Neuronal stem cell (in vitro differentiated cells): ENCODE data around the gene NAV2.

ENCODE experiments used
- DNase-seq: peaks from one replicate; pipeline ENCODE4 v3.0.0-alpha.2; 2013; ENCODE audit warnings: low spot score
- H2AFZ ChIP-seq: one replicate; pipeline ENCODE4 v1.6.1; 2013; ENCODE audit warnings: mild to moderate bottlenecking, low read length, inconsistent platforms
- H2AK5ac ChIP-seq: 2 replicates; pipeline ENCODE4 v1.6.1; 2013; ENCODE audit warnings: low read depth, mild to moderate bottlenecking, inconsistent platforms, low read length, moderate library complexity, mixed read lengths
- H2BK120ac ChIP-seq: 2 replicates; pipeline ENCODE4 v1.6.1; 2013; ENCODE audit warnings: low read depth, mild to moderate bottlenecking, inconsistent platforms, low read length, moderate library complexity, mixed read lengths
- H2BK12ac ChIP-seq: one replicate; pipeline ENCODE4 v1.6.1; 2013; ENCODE audit warnings: low read length, inconsistent platforms
- H2BK15ac ChIP-seq: 2 replicates; pipeline ENCODE4 v1.6.1; 2013; ENCODE audit warnings: mild to moderate bottlenecking, low read length, inconsistent platforms, mixed read lengths
- H2BK5ac ChIP-seq: one replicate; pipeline ENCODE4 v1.6.1; 2013; ENCODE audit warnings: inconsistent platforms, mild to moderate bottlenecking, low read length, moderate library complexity
- H3K14ac ChIP-seq: one replicate; pipeline ENCODE4 v1.6.1; 2013; ENCODE audit warnings: low read length, inconsistent platforms
- H3K18ac ChIP-seq: 2 replicates; pipeline ENCODE4 v1.6.1; 2013; ENCODE audit warnings: low read length, inconsistent platforms
- H3K23ac ChIP-seq: 2 replicates; pipeline ENCODE4 v1.6.1; 2013; ENCODE audit warnings: low read depth, mild to moderate bottlenecking, mixed read lengths, low read length, inconsistent platforms; ENCODE audit not compliant: poor library complexity
- H3K27ac ChIP-seq: replicated peaks from 3 replicates; pipeline ENCODE4 v1.5.1; 2013; ENCODE audit warnings: low read length, inconsistent platforms
- H3K27me3 ChIP-seq, 3 experiments: 2 replicates each; pipeline ENCODE4 v1.6.1; 2013; ENCODE audit warnings: low read length in 3 of 3, mild to moderate bottlenecking in 2 of 3, inconsistent platforms in 1 of 3, low read depth in 1 of 3, mixed read lengths in 1 of 3, moderate library complexity in 1 of 3; ENCODE audit not compliant: control insufficient read depth in 3 of 3, insufficient read depth in 3 of 3
- H3K36me3 ChIP-seq, 2 donors: replicated peaks in 1 of 2; 2 replicates each; pipeline ENCODE4 v1.6.1; 2013; ENCODE audit warnings: low read length in 2 of 2; ENCODE audit not compliant: control insufficient read depth in 2 of 2, insufficient read depth in 2 of 2
- H3K4ac ChIP-seq: 2 replicates; pipeline ENCODE4 v1.6.1; 2013; ENCODE audit warnings: inconsistent platforms, mild to moderate bottlenecking, low read length, moderate library complexity
- H3K4me1 ChIP-seq, 2 donors: 1 replicate in 1 of 2; 2 replicates in 1 of 2; pipeline ENCODE4 v1.6.1; 2013; ENCODE audit warnings: low read length in 2 of 2, low read depth in 1 of 2; ENCODE audit not compliant: control insufficient read depth in 2 of 2, insufficient read depth in 1 of 2
- H3K4me2 ChIP-seq: one replicate; pipeline ENCODE4 v1.6.1; 2013; ENCODE audit warnings: mild to moderate bottlenecking, low read length, inconsistent platforms; ENCODE audit not compliant: insufficient read depth, poor library complexity, severe bottlenecking
- H3K4me3 ChIP-seq, 2 donors: 2 replicates each; pipeline ENCODE4 v1.5.1; 2013; ENCODE audit warnings: low read length in 2 of 2, mild to moderate bottlenecking in 2 of 2, inconsistent platforms in 1 of 2, moderate library complexity in 1 of 2
- H3K79me1 ChIP-seq: one replicate; pipeline ENCODE4 v1.6.1; 2013; ENCODE audit warnings: low read depth, mild to moderate bottlenecking, inconsistent platforms, low read length, moderate library complexity
- H3K9ac ChIP-seq: one replicate; pipeline ENCODE4 v1.6.1; 2013; ENCODE audit warnings: mild to moderate bottlenecking, low read depth, low read length, inconsistent platforms; ENCODE audit not compliant: poor library complexity
- H3K9me3 ChIP-seq, 2 donors: replicated peaks in 1 of 2; 2 replicates each; pipeline versions ENCODE3 to v1.6.1; 2013; ENCODE audit warnings: low read length in 2 of 2, mild to moderate bottlenecking in 2 of 2, inconsistent platforms in 1 of 2, low read depth in 1 of 2, mixed read lengths in 1 of 2, moderate library complexity in 1 of 2; ENCODE audit not compliant: control insufficient read depth in 2 of 2, insufficient read depth in 1 of 2
- H4K8ac ChIP-seq: one replicate; pipeline ENCODE4 v1.6.1; 2013; ENCODE audit warnings: low read depth, mild to moderate bottlenecking, inconsistent platforms, low read length, moderate library complexity
- H4K91ac ChIP-seq: one replicate; pipeline ENCODE4 v1.6.1; 2013; ENCODE audit warnings: low read length, low read depth, mild to moderate bottlenecking, inconsistent platforms; ENCODE audit not compliant: poor library complexity
- whole genome bisulfite sequencing, 2 donors: extraction: QIAGEN DNeasy Blood & Tissue Kit; methylation state at CpG; one replicate each; pipeline ENCODE4 v1.1.7; 2013; ENCODE audit warnings: missing lambda C conversion rate in 2 of 2, mixed read lengths in 1 of 2; ENCODE audit not compliant: insufficient read length in 2 of 2, insufficient replicate concordance in 1 of 2; ENCODE audit errors: extremely low coverage in 2 of 2; 5-methylcytosine and 5-hydroxymethylcytosine counted together

Gene NAV2

GRCh38 chr11:20089367-20089766 is 376.7 kb downstream of the NAV2 start:
- no peak overlapping the region for H3K27ac ChIP-seq
- no peak overlapping the region for H3K23ac ChIP-seq
- H3K79me1 ChIP-seq = no peaks in the 10 kb centered on the region
- H3K4ac ChIP-seq = no peak overlapping the region
- no peak overlapping the region for H3K4me3 ChIP-seq
- no peak overlapping the region for H3K18ac ChIP-seq
- DNase-seq = no peak
- H2BK15ac ChIP-seq = no peak overlapping the region
- H4K8ac ChIP-seq = no peak overlapping the region
- WGBS, 2 donors = 100% methylated on average over 1 of the region's 3 CpGs
- H3K14ac ChIP-seq = no peak overlapping the region
- peaks cover 5 to 79% of the 10 kb centered on the region in 2 donors for H3K36me3 ChIP-seq
- H3K9me3 ChIP-seq = peaks cover 0 to 3% of the 10 kb centered on the region in 2 donors
- H3K4me1 ChIP-seq = peaks cover 0 to 4% of the 10 kb centered on the region in 2 donors
- no peaks in the 10 kb centered on the region for H3K27me3 ChIP-seq
- no peak overlapping the region for H2BK5ac ChIP-seq
- no peak overlapping the region for H2AK5ac ChIP-seq
- H3K4me2 ChIP-seq = no peak overlapping the region
- H4K91ac ChIP-seq = no peak overlapping the region
- no peak overlapping the region for H3K9ac ChIP-seq
- no peak overlapping the region for H2BK120ac ChIP-seq
- H2BK12ac ChIP-seq = no peak overlapping the region
- H2AFZ ChIP-seq = no peak overlapping the region

GRCh38 chr11:20089796-20090653 is 377.4 kb downstream of the NAV2 start:
- Histone ChIP-seq H2BK15ac (no peak overlapping the region), H4K8ac (no peak overlapping the region), H3K4ac (no peak overlapping the region), H4K91ac (no peak overlapping the region), H3K23ac (no peak overlapping the region), H3K9me3 (peaks cover 0 to 3% of the 10 kb centered on the region in 2 donors), H3K4me3 (no peak overlapping the region), H3K79me1 (no peaks in the 10 kb centered on the region), H2BK120ac (no peak overlapping the region), H3K27me3 (no peaks in the 10 kb centered on the region), H2BK12ac (no peak overlapping the region), H3K9ac (no peak overlapping the region), H3K36me3 (peaks cover 5 to 82% of the 10 kb centered on the region in 2 donors), H2AFZ (no peak overlapping the region), H3K4me1 (peaks cover 0 to 4% of the 10 kb centered on the region in 2 donors), H3K27ac (no peak overlapping the region), H3K14ac (no peak overlapping the region), H3K4me2 (no peak overlapping the region), H2AK5ac (no peak overlapping the region), H3K18ac (no peak overlapping the region), H2BK5ac (no peak overlapping the region)
- no peak for DNase-seq
- no CpG with 5 or more reads among the region's 5 CpGs for WGBS, 2 donors

- no peak overlapping the region for H3K18ac ChIP-seq
- H3K79me1 ChIP-seq = no peaks in the 10 kb centered on the region
- H3K23ac ChIP-seq = no peak overlapping the region
- H3K14ac ChIP-seq = no peak overlapping the region
- H2BK15ac ChIP-seq = no peak overlapping the region
- no CpG with 5 or more reads among the region's 10 CpGs for WGBS, 2 donors
- H2BK5ac ChIP-seq = no peak overlapping the region
- DNase-seq = no peak
- no peak overlapping the region for H2AK5ac ChIP-seq
- no peak overlapping the region for H2BK120ac ChIP-seq
- H2BK12ac ChIP-seq = no peak overlapping the region
- peaks cover 0 to 4% of the 10 kb centered on the region in 2 donors for H3K4me1 ChIP-seq
- H3K27ac ChIP-seq = no peak overlapping the region
- H3K4me3 ChIP-seq = no peak overlapping the region
- no peak overlapping the region for H3K9ac ChIP-seq
- no peaks in the 10 kb centered on the region for H3K27me3 ChIP-seq
- H4K91ac ChIP-seq = no peak overlapping the region
- no peak overlapping the region for H2AFZ ChIP-seq
- peaks cover 8 to 83% of the 10 kb centered on the region in 2 donors for H3K36me3 ChIP-seq
- H3K4me2 ChIP-seq = no peak overlapping the region
- H3K4ac ChIP-seq = no peak overlapping the region
- no peak overlapping the region for H4K8ac ChIP-seq
- peaks cover 0 to 3% of the 10 kb centered on the region in 2 donors for H3K9me3 ChIP-seq
Observed at GRCh38 chr11:20090654-20091374, 378.2 kb downstream of the NAV2 start.

- Histone ChIP-seq H3K27me3 (no peaks in the 10 kb centered on the region), H3K14ac (no peak overlapping the region), H2BK15ac (no peak overlapping the region), H2BK120ac (no peak overlapping the region), H2AFZ (no peak overlapping the region), H3K79me1 (no peaks in the 10 kb centered on the region), H3K9ac (no peak overlapping the region), H3K36me3 (peaks cover 9 to 84% of the 10 kb centered on the region in 2 donors), H2BK5ac (no peak overlapping the region), H2BK12ac (no peak overlapping the region), H4K8ac (no peak overlapping the region), H3K4ac (no peak overlapping the region), H3K27ac (no peak overlapping the region), H3K9me3 (peaks cover 0 to 3% of the 10 kb centered on the region in 2 donors), H4K91ac (no peak overlapping the region), H3K18ac (no peak overlapping the region), H2AK5ac (no peak overlapping the region), H3K4me1 (peaks cover 0 to 4% of the 10 kb centered on the region in 2 donors), H3K23ac (no peak overlapping the region), H3K4me3 (no peak overlapping the region), H3K4me2 (no peak overlapping the region)
- no peak for DNase-seq
- no CpG with 5 or more reads among the region's 5 CpGs for WGBS, 2 donors
Observed at GRCh38 chr11:20093775-20094174, 381.1 kb downstream of the NAV2 start.
